ENCODE results near the gene FAM72A.
"Not testable (repeated sequence)": the region's sequence is repeated elsewhere in the genome, so short reads cannot be mapped to it uniquely, and the experiment has no call there.

DNA sequence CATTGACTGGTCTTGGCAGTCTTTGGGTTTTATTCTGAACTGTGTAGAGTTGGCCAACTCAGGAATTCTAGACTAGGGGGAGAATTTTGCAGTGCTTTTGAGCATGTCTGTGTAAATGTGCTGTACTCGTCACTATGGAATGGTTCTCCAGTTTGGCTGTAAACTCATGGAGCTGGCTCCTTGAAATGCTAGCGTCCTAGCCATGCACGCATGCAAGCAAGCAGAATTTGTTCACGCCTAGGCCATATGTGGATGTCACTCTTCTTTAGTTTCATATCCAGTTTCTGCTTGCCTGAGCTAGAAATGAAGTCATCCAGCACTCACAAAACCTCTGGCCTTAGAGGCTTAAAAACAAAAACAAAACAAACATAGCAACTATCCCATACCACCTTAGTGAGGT is 37.6 kb upstream of the FAM72A start:
- TF ChIP-seq, protein P1, sequence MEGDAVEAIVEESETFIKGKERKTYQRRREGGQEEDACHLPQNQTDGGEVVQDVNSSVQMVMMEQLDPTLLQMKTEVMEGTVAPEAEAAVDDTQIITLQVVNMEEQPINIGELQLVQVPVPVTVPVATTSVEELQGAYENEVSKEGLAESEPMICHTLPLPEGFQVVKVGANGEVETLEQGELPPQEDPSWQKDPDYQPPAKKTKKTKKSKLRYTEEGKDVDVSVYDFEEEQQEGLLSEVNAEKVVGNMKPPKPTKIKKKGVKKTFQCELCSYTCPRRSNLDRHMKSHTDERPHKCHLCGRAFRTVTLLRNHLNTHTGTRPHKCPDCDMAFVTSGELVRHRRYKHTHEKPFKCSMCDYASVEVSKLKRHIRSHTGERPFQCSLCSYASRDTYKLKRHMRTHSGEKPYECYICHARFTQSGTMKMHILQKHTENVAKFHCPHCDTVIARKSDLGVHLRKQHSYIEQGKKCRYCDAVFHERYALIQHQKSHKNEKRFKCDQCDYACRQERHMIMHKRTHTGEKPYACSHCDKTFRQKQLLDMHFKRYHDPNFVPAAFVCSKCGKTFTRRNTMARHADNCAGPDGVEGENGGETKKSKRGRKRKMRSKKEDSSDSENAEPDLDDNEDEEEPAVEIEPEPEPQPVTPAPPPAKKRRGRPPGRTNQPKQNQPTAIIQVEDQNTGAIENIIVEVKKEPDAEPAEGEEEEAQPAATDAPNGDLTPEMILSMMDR (IDR thresholded peaks at IDR 0.05), result not testable (repeated sequence)
- TF ChIP-seq POLR2A (IDR thresholded peaks at IDR 0.05), result not testable (repeated sequence)
